BE2C (cell line): ENCODE measurements around the gene AXIN1.
A peak's percentile ranks its signal among the peaks of the same experiment; 100 is the strongest.
"Not testable (repeated sequence)": the region's sequence is repeated elsewhere in the genome, so short reads cannot be mapped to it uniquely, and the experiment has no call there.

ENCODE experiments used
- DNase-seq: peaks from one replicate; pipeline ENCODE4 v3.0.0-alpha.2; 2020
- H3K27me3 ChIP-seq: fragments of 250-450 bp; sonication (Bioruptor Pico); 2 replicates; pipeline ENCODE4 v1.5.1; 2020; ENCODE audit warnings: mild to moderate bottlenecking
- H3K36me3 ChIP-seq: fragments of 250-450 bp; sonication (Bioruptor Pico); 2 replicates; pipeline ENCODE4 v1.5.1; 2020; ENCODE audit warnings: mild to moderate bottlenecking
- H3K4me1 ChIP-seq: fragments of 250-450 bp; sonication (Bioruptor Pico); 2 replicates; pipeline ENCODE4 v1.5.1; 2020
- H3K4me3 ChIP-seq: 2 replicates; pipeline ENCODE4 v1.5.1; 2011; ENCODE audit warnings: low read depth, low read length
- H3K9me3 ChIP-seq: fragments of 250-450 bp; sonication (Bioruptor Pico); 2 replicates; pipeline ENCODE4 v1.5.1; 2020
- TF ChIP-seq, protein P1 (sequence below): IDR thresholded peaks from 2 replicates; pipeline ENCODE4 v1.5.1; 2012; ENCODE audit warnings: mild to moderate bottlenecking, low read depth, low read length

AXIN1 gene

GRCh38 chr16:367333-367903, 14.9 kb upstream of the AXIN1 start:
- TF ChIP-seq, protein P1, sequence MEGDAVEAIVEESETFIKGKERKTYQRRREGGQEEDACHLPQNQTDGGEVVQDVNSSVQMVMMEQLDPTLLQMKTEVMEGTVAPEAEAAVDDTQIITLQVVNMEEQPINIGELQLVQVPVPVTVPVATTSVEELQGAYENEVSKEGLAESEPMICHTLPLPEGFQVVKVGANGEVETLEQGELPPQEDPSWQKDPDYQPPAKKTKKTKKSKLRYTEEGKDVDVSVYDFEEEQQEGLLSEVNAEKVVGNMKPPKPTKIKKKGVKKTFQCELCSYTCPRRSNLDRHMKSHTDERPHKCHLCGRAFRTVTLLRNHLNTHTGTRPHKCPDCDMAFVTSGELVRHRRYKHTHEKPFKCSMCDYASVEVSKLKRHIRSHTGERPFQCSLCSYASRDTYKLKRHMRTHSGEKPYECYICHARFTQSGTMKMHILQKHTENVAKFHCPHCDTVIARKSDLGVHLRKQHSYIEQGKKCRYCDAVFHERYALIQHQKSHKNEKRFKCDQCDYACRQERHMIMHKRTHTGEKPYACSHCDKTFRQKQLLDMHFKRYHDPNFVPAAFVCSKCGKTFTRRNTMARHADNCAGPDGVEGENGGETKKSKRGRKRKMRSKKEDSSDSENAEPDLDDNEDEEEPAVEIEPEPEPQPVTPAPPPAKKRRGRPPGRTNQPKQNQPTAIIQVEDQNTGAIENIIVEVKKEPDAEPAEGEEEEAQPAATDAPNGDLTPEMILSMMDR: no peak
- no peak for DNase-seq
- Histone ChIP-seq H3K4me1 (peaks cover 15% of the 10 kb centered on the region), H3K27me3 (peaks cover 10% of the 10 kb centered on the region), H3K36me3 (peaks cover 20% of the 10 kb centered on the region), H3K9me3 (no peaks in the 10 kb centered on the region), H3K4me3 (no peak overlapping the region)

- peaks cover 20% of the 10 kb centered on the region for H3K36me3 ChIP-seq
- no peak for DNase-seq
- peaks cover 10% of the 10 kb centered on the region for H3K27me3 ChIP-seq
- H3K4me1 ChIP-seq: peaks cover 10% of the 10 kb centered on the region
- TF ChIP-seq, protein P1: no peak
- H3K4me3 ChIP-seq: no peak overlapping the region
- no peaks in the 10 kb centered on the region for H3K9me3 ChIP-seq
Measured at GRCh38 chr16:366476-366875, 14.0 kb upstream of the AXIN1 start.

- no peaks in the 10 kb centered on the region; the same call in 1 of the 2 replicates for H3K4me1 ChIP-seq
Measured at GRCh38 chr16:364595-365491, 12.3 kb upstream of the AXIN1 start.

GRCh38 chr16:363766-364490, 11.4 kb upstream of the AXIN1 start:
- peaks cover 10% of the 10 kb centered on the region for H3K27me3 ChIP-seq
- H3K4me3 ChIP-seq: no peak overlapping the region
- DNase-seq: no peak
- H3K9me3 ChIP-seq: no peaks in the 10 kb centered on the region
- H3K36me3 ChIP-seq: peaks cover 16% of the 10 kb centered on the region
- TF ChIP-seq, protein P1: no peak
- no peaks in the 10 kb centered on the region; the same call in 1 of the 2 replicates for H3K4me1 ChIP-seq

More at GRCh38 chr16:364595-365491, 12.3 kb upstream of the AXIN1 start:
- H3K36me3 ChIP-seq: peaks cover 20% of the 10 kb centered on the region
- peaks cover 10% of the 10 kb centered on the region for H3K27me3 ChIP-seq
- no peak overlapping the region for H3K4me3 ChIP-seq
- H3K9me3 ChIP-seq: no peaks in the 10 kb centered on the region
- TF ChIP-seq, protein P1: peak; percentile 16; the same call in 1 of the 2 replicates
- DNase-seq: no peak

GRCh38 chr16:363110-363765, 10.7 kb upstream of the AXIN1 start:
- Histone ChIP-seq H3K36me3 (peaks cover 9% of the 10 kb centered on the region), H3K4me3 (no peak overlapping the region), H3K9me3 (no peaks in the 10 kb centered on the region), H3K4me1 (no peaks in the 10 kb centered on the region; the same call in 1 of the 2 replicates), H3K27me3 (peaks cover 10% of the 10 kb centered on the region)
- DNase-seq: no peak
- TF ChIP-seq, protein P1: no peak

DNA sequence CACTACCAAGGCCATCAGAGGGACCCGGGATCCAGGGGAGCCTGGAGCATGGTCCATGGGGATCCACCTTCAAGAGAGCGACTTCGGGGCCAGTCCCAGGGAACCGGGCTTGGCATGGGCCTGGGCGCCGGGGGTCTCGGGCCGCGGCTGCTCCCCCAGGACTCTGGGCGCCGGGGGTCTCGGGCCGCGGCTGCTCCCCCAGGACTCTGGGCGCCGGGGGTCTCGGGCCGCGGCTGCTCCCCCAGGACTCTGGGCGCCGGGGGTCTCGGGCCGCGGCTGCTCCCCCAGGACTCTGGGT, 10.1 kb upstream of the AXIN1 start:
- not testable (repeated sequence) for H3K4me1 ChIP-seq, H3K36me3 ChIP-seq, H3K4me3 ChIP-seq, DNase-seq, H3K9me3 ChIP-seq
- peaks cover 10% of the 10 kb centered on the region for H3K27me3 ChIP-seq
